B cell (primary cell): ENCODE measurements around the gene PTX4. TPM values are rescaled to one million over a fixed set of nuclear protein-coding genes. Genes with fewer than 3 reads are reported as not detected.

Source experiments
- ATAC-seq: fragments of 200-7000 bp; cut with Tn5 transposase; one replicate; pipeline ENCODE4 v1.10.0; 2021; ENCODE audit warnings: low read depth, mild to moderate bottlenecking, moderate number of reproducible peaks, moderate library complexity
- CTCF ChIA-PET: fragments of 350-600 bp; sonication (Branson Sonifier 250); formaldehyde crosslinking; loops from one replicate; lab custom pipeline; 2021; ENCODE audit warnings: antibody characterized with exemption, inconsistent platforms; lab: Charles Lee
- POLR2A ChIA-PET: fragments of 350-600 bp; sonication (Branson Sonifier 250); formaldehyde crosslinking; loops from one replicate; lab custom pipeline; 2021; ENCODE audit warnings: antibody characterized with exemption; lab: Charles Lee
- DNase-seq: peaks from one replicate; pipeline ENCODE4 v3.0.0; 2013
- H2AFZ ChIP-seq: 2 replicates; pipeline ENCODE4 v1.6.1; 2012; ENCODE audit warnings: mild to moderate bottlenecking, low read depth, low read length; ENCODE audit not compliant: insufficient read depth, poor library complexity, severe bottlenecking
- H3K27ac ChIP-seq, 2 donors: 1 replicate in 1 of 2; 2 replicates in 1 of 2; pipeline ENCODE4 v1.5.1; 2012 to 2013; ENCODE audit warnings: low read length in 2 of 2, mild to moderate bottlenecking in 2 of 2, moderate library complexity in 1 of 2
- H3K27me3 ChIP-seq, 4 experiments: fragments of 200-600 bp in 1 of 4; sonication (generic) in 1 of 4; replicated peaks in 1 of 4; 1 replicate in 2 of 4; 2 replicates in 2 of 4; pipeline versions ENCODE4 v1.6.1 to v1.7.0; 2013 to 2016; ENCODE audit warnings: low read length in 3 of 4, mild to moderate bottlenecking in 2 of 4, mixed read lengths in 1 of 4, moderate library complexity in 1 of 4; ENCODE audit not compliant: insufficient read depth in 4 of 4, control insufficient read depth in 3 of 4; ENCODE audit errors: control extremely low read depth in 1 of 4
- H3K36me3 ChIP-seq, 2 experiments: replicated peaks in 1 of 2; 1 replicate in 1 of 2; 2 replicates in 1 of 2; pipeline versions ENCODE4 v1.6.1 to v1.7.1; 2013; ENCODE audit warnings: low read length in 1 of 2; ENCODE audit not compliant: insufficient read depth in 2 of 2, control insufficient read depth in 1 of 2; ENCODE audit errors: control extremely low read depth in 1 of 2, extremely low read depth in 1 of 2
- H3K4me1 ChIP-seq, 2 donors: fragments of 200-600 bp in 1 of 2; sonication (generic) in 1 of 2; 1 replicate in 1 of 2; 2 replicates in 1 of 2; pipeline versions ENCODE4 v1.5.1 to v1.6.1; 2013 to 2017; ENCODE audit warnings: low read length in 2 of 2; ENCODE audit not compliant: control insufficient read depth in 2 of 2, insufficient read depth in 2 of 2
- H3K4me2 ChIP-seq: replicated peaks from 2 replicates; pipeline ENCODE3; 2012; ENCODE audit warnings: mild to moderate bottlenecking, low read depth, low read length; ENCODE audit not compliant: poor library complexity, severe bottlenecking
- H3K4me3 ChIP-seq, 5 experiments: fragments of 200-600 bp in 1 of 5; sonication (generic) in 1 of 5; 1 replicate in 3 of 5; 2 replicates in 2 of 5; pipeline versions ENCODE4 v1.5.1 to v1.7.0; 2011 to 2016; ENCODE audit warnings: low read length in 4 of 5, mild to moderate bottlenecking in 4 of 5, low read depth in 2 of 5, control low read depth in 1 of 5, moderate library complexity in 1 of 5; ENCODE audit not compliant: insufficient read depth in 1 of 5; ENCODE audit errors: control extremely low read depth in 1 of 5, extremely low read depth in 1 of 5
- H3K79me2 ChIP-seq: fragments of 200-600 bp; sonication (generic); one replicate; pipeline ENCODE4 v1.6.0; 2016; ENCODE audit warnings: low read length; ENCODE audit not compliant: control insufficient read depth, insufficient read depth
- H3K9ac ChIP-seq: fragments of 200-600 bp; sonication (generic); 2 replicates; pipeline ENCODE4 v1.6.1; 2017; ENCODE audit warnings: mild to moderate bottlenecking, low read length, moderate library complexity
- H3K9me3 ChIP-seq, 3 donors: one replicate each; pipeline versions ENCODE4 v1.6.1 to v1.7.1; 2013; ENCODE audit warnings: low read length in 2 of 3; ENCODE audit not compliant: control insufficient read depth in 2 of 3, insufficient read depth in 1 of 3; ENCODE audit errors: control extremely low read depth in 1 of 3
- H4K20me1 ChIP-seq: 2 replicates; pipeline ENCODE4 v1.6.0; 2012; ENCODE audit warnings: mild to moderate bottlenecking, low read length; ENCODE audit not compliant: insufficient read depth, control insufficient read depth, poor library complexity, severe bottlenecking
- H3K27ac Mint-ChIP-seq: one replicate; pipeline ENCODE4 v1.8.0; 2021; ENCODE audit warnings: mixed read lengths
- H3K27me3 Mint-ChIP-seq: one replicate; pipeline ENCODE4 v1.8.0; 2021; ENCODE audit warnings: mixed read lengths
- H3K4me1 Mint-ChIP-seq: one replicate; pipeline ENCODE4 v1.8.0; 2021; ENCODE audit warnings: mixed read lengths
- H3K4me3 Mint-ChIP-seq: one replicate; pipeline ENCODE4 v1.8.0; 2021; ENCODE audit warnings: mixed read lengths
- H3K9me3 Mint-ChIP-seq: one replicate; pipeline ENCODE4 v1.8.0; 2022; ENCODE audit warnings: mixed read lengths; ENCODE audit not compliant: insufficient read depth
- CTCF ChIP-seq: fragments of 200-600 bp; IDR thresholded peaks from one replicate; pipeline ENCODE4 v1.8.0; 2022; ENCODE audit warnings: antibody characterized with exemption, mild to moderate bottlenecking
- EZH2 ChIP-seq: IDR thresholded peaks from 2 replicates; pipeline ENCODE4 v1.6.1; 2012; ENCODE audit warnings: borderline replicate concordance, low read depth, mild to moderate bottlenecking, moderate library complexity, low read length; ENCODE audit not compliant: insufficient read depth, poor library complexity, severe bottlenecking
- WGBS: methylation state at CpG from one replicate; pipeline ENCODE4 v1.1.5; 2013; ENCODE audit warnings: missing lambda C conversion rate; ENCODE audit not compliant: insufficient coverage; 5-methylcytosine and 5-hydroxymethylcytosine counted together
- intact Hi-C: fragments of 100-400 bp; cut with micrococcal nuclease; formaldehyde crosslinking; loops from one replicate; pipeline ENCODE4 v1.10.0; 2022
- polyA plus RNA-seq: library from polyadenylated mRNA; depleted of rRNA; stranded (reverse); fragments of >200 nt; gene quantifications from 2 replicates; pipeline ENCODE4 v1.2.3, GENCODE V29; 2012
- total RNA-seq, 2 donors: library from RNA; stranded (reverse); fragments of 120-200 nt in 1 of 2; gene quantifications; 1 replicate in 1 of 2; 2 replicates in 1 of 2; pipeline versions ENCODE4 v1.2.3 to v1.2.4, GENCODE V29; 2013 to 2022

The PTX4 gene
- total and polyA plus RNA-seq, 2 donors (not counting 1 experiment from before 2014, with no cell fraction given): 0.33 TPM; not detected in 1

DNA sequence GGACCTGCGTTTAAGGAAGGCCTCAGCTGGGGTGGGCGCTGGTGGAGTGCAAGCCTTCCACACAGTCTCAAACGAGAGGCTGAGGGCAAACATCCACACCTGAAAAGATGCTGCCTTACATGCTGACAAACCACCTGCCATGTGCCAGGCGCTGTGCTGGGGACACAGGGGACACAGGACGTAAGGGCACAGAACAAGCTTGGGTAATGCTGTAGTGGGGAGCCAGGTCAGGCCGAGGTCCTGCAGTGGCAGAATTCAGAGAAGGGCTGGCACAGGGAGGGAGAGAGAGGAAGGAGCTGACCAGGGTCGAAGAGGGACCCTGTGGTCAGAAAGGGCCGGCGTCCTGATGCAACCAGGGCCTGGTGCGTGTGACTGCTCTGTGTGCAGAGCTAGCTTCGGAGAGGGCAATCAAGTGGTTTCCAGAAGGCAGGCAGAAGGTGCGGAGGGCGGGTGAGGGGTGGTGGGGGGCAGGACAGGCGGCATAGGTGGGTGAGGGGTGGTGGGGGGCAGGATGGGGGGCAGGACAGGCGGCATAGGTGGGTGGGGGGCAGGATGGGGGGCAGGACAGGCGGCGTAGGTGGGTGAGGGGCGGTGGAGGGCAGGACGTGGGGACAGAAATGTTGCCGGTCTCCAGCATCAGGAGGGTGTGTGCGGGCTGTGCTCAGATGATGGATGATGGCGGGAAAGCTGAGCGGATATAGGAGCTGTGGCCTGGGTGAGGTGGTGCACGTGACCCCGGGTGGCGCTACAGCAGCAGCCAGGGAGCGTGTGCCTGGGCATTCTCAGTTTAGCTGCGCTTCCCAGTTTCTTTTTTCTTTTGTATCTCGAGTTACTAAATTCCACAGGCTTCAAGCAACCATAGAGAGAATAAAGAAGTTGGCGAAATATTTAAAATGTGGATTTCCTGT, 23.2 kb upstream of the PTX4 start:
- Histone ChIP-seq H3K4me1 (no peaks in the 10 kb centered on the region), H3K36me3 (peaks cover 0 to 9% of the 10 kb centered on the region in 2 experiments), H3K79me2 (no peaks in the 10 kb centered on the region), H3K27ac (no peak overlapping the region), H2AFZ (no peak overlapping the region), H3K9me3 (peaks cover 0 to 19% (median 7%) of the 10 kb centered on the region in 3 donors), H3K4me3 (no peak overlapping the region), H4K20me1 (no peaks in the 10 kb centered on the region), H3K9ac (no peak overlapping the region), H3K27me3 (no peaks in the 10 kb centered on the region), H3K4me2 (no peak overlapping the region)
- no peak for DNase-seq
- Mint-ChIP-seq H3K27ac (no peak overlapping the region), H3K27me3 (no peaks in the 10 kb centered on the region), H3K4me3 (no peak overlapping the region), H3K9me3 (no peaks in the 10 kb centered on the region), H3K4me1 (no peaks in the 10 kb centered on the region)
- TF ChIP-seq EZH2: no peak
- TF ChIP-seq CTCF: no peak
- intact Hi-C loops: no loop called here
- ChIA-PET CTCF (interaction anchor here (0.6 kb wide), 1 partner anchor 131 kb away, joined by 3 read pairs; no protein-coding TSS in a partner anchor), POLR2A (interaction anchor here (0.6 kb wide), 1 partner anchor 85 kb away, joined by 3 read pairs; no protein-coding TSS in a partner anchor)
- ATAC-seq: no peak
- WGBS: 69% methylated on average over 23 of the region's 30 CpGs

DNA sequence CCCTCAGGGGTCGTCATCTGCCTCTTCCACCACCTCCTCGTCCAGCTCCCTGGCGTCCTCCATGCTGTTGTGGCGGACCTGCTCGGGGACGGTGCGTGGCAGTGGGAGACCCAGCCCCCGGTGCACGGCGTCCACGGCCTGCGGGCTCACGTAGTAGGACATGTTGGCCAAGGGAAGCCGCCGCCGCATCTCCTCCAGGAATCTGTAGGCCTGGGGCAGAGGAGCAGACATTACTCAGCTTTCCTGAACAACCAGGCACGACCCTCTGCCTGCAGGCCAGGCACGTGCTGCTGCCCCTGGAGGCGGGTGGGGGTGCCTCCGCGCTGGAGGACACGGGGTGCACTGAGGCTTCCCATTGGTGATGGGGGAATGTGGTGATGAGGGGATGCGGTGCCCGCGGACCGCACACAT, 22.2 kb upstream of the PTX4 start:
- intact Hi-C loops: no loop called here
- WGBS: 95% methylated on average over 26 of the region's 26 CpGs
- ChIA-PET POLR2A (no interaction called here), CTCF (no interaction called here)
- no peaks in the 10 kb centered on the region for H3K4me1 ChIP-seq
- no peaks in the 10 kb centered on the region for H4K20me1 ChIP-seq
- no peak overlapping the region for H3K27ac ChIP-seq
- no peak overlapping the region for H3K9ac ChIP-seq
- H3K79me2 ChIP-seq: no peaks in the 10 kb centered on the region
- no peak for TF ChIP-seq CTCF
- TF ChIP-seq EZH2: no peak
- no peak overlapping the region for H3K4me3 ChIP-seq
- H3K9me3 ChIP-seq: peaks cover 0 to 19% (median 7%) of the 10 kb centered on the region in 3 donors
- no peak overlapping the region for H2AFZ ChIP-seq
- no peak overlapping the region for H3K4me2 ChIP-seq
- H3K4me1 Mint-ChIP-seq: no peaks in the 10 kb centered on the region
- no peaks in the 10 kb centered on the region for H3K9me3 Mint-ChIP-seq
- H3K36me3 ChIP-seq: peaks cover 0 to 16% of the 10 kb centered on the region in 2 experiments
- H3K4me3 Mint-ChIP-seq: no peak overlapping the region
- DNase-seq (no peak), ATAC-seq (no peak)
- no peaks in the 10 kb centered on the region for H3K27me3 Mint-ChIP-seq
- no peaks in the 10 kb centered on the region for H3K27me3 ChIP-seq
- H3K27ac Mint-ChIP-seq: no peak overlapping the region
